Measurements from ENCODE around the gene FNDC4.

FNDC4 gene

GRCh38 chr2:27448381-27448780 is 46.6 kb downstream of the FNDC4 start:
- no peaks in the 10 kb centered on the region for H3K27me3 ChIP-seq (ENCODE audit: insufficient read depth, low read length)
- H3K4me1 ChIP-seq (ENCODE audit: insufficient read depth, low read length), result 0 out of 2 replicates have a peak, but pooled peaks cover under 1% of the 10 kb centered on the region
- no peaks in the 10 kb centered on the region for H3K9me3 ChIP-seq (ENCODE audit: insufficient read depth, low read depth, low read length)
- 64% methylated on average over 3 of the region's 3 CpGs for WGBS
- H3K27ac ChIP-seq (ENCODE audit: low read depth, low read length), result no peak overlapping the region
- no peak overlapping the region for H3K4me3 ChIP-seq (ENCODE audit: low read length)
- peaks cover 37% of the 10 kb centered on the region for H3K36me3 ChIP-seq (ENCODE audit: insufficient read depth, low read length)
- no peak overlapping the region for H3K9ac ChIP-seq (ENCODE audit: low read depth, low read length)

GRCh38 chr2:27446057-27446456 is 48.9 kb downstream of the FNDC4 start:
- Histone ChIP-seq H3K36me3 (ENCODE audit: insufficient read depth, low read length) (peaks cover 35% of the 10 kb centered on the region), H3K27me3 (ENCODE audit: insufficient read depth, low read length) (no peaks in the 10 kb centered on the region), H3K27ac (ENCODE audit: low read depth, low read length) (no peak overlapping the region), H3K9me3 (ENCODE audit: insufficient read depth, low read depth, low read length) (no peaks in the 10 kb centered on the region), H3K9ac (ENCODE audit: low read depth, low read length) (no peak overlapping the region), H3K4me3 (ENCODE audit: low read length) (no peak overlapping the region), H3K4me1 (ENCODE audit: insufficient read depth, low read length) (peaks cover 15% of the 10 kb centered on the region; the same call in 1 of the 2 replicates)
- WGBS, result 93% methylated on average over 3 of the region's 3 CpGs

DNA sequence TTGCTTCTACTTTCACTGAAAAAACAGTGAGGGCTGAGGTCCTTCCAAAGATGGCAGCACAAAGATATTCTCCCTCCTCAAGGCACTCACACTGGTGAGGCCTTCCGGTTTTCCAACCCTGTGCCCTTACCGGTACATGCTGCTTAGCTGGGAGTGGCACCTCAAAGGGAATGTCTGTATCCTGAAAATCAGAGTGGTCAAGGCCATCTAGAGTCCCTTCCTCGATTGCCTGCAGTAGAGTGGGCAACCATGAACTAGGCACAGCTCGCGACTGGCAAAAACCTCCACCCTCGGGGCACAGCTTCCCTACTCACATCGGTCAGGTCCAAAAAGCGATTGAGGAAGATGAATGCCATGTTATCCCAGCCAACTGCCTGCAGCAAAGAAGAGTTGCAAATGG is 49.4 kb downstream of the FNDC4 start:
- peaks cover 39% of the 10 kb centered on the region for H3K36me3 ChIP-seq (ENCODE audit: insufficient read depth, low read length)

GRCh38 chr2:27445155-27445554 is 49.8 kb downstream of the FNDC4 start:
- no peaks in the 10 kb centered on the region for H3K9me3 ChIP-seq (ENCODE audit: insufficient read depth, low read depth, low read length)
- H3K9ac ChIP-seq (ENCODE audit: low read depth, low read length), result no peak overlapping the region
- no peak overlapping the region for H3K4me3 ChIP-seq (ENCODE audit: low read length)
- no peak overlapping the region for H3K27ac ChIP-seq (ENCODE audit: low read depth, low read length)
- H3K4me1 ChIP-seq (ENCODE audit: insufficient read depth, low read length), result peaks cover 15% of the 10 kb centered on the region; the same call in 1 of the 2 replicates
- H3K36me3 ChIP-seq (ENCODE audit: insufficient read depth, low read length), result peaks cover 44% of the 10 kb centered on the region
- no peaks in the 10 kb centered on the region for H3K27me3 ChIP-seq (ENCODE audit: insufficient read depth, low read length)
- 95% methylated on average over 8 of the region's 8 CpGs for WGBS

More for the DNA sequence above, 49.4 kb downstream of the FNDC4 start:
- WGBS, result 93% methylated on average over 8 of the region's 8 CpGs
- Histone ChIP-seq H3K27me3 (ENCODE audit: insufficient read depth, low read length) (no peaks in the 10 kb centered on the region), H3K27ac (ENCODE audit: low read depth, low read length) (no peak overlapping the region), H3K4me1 (ENCODE audit: insufficient read depth, low read length) (peaks cover 15% of the 10 kb centered on the region; the same call in 1 of the 2 replicates), H3K9ac (ENCODE audit: low read depth, low read length) (no peak overlapping the region), H3K4me3 (ENCODE audit: low read length) (no peak overlapping the region), H3K9me3 (ENCODE audit: insufficient read depth, low read depth, low read length) (no peaks in the 10 kb centered on the region)

DNA sequence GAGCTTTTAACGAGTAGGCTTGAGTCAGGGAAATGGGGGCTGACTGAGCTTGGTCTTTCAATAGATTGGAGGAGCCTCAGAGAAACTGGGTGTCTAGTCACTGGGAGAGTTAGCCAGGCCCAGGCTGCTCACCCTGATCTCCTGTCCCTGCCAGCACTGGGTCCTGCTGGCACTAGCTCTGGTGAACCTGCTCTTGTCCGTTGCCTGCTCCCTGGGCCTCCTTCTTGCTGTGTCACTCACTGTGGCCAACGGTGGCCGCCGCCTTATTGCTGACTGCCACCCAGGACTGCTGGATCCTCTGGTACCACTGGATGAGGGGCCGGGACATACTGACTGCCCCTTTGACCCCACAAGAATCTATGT is 52.1 kb downstream of the FNDC4 start:
- H3K9ac ChIP-seq (ENCODE audit: low read depth, low read length), result peak overlapping the region; percentile 81
- H3K9me3 ChIP-seq (ENCODE audit: insufficient read depth, low read depth, low read length), result no peaks in the 10 kb centered on the region
- H3K27ac ChIP-seq (ENCODE audit: low read depth, low read length), result peak overlapping the region; percentile 66; the same call in 1 of the 2 replicates
- WGBS, result 78% methylated on average over 6 of the region's 6 CpGs
- H3K36me3 ChIP-seq (ENCODE audit: insufficient read depth, low read length), result peaks cover 56% of the 10 kb centered on the region
- H3K27me3 ChIP-seq (ENCODE audit: insufficient read depth, low read length), result no peaks in the 10 kb centered on the region
- H3K4me1 ChIP-seq (ENCODE audit: insufficient read depth, low read length), result peaks cover 15% of the 10 kb centered on the region; the same call in 1 of the 2 replicates
- peak overlapping the region; percentile 62 for H3K4me3 ChIP-seq (ENCODE audit: low read length)

GRCh38 chr2:27441958-27442919 is 52.8 kb downstream of the FNDC4 start, which contains the start of gene KRTCAP3:
TSS of gene KRTCAP3 (plus strand) at chr2:27442381. CDS start at chr2:27442413, 32 bp downstream.
- peaks cover 53% of the 10 kb centered on the region for H3K36me3 ChIP-seq (ENCODE audit: insufficient read depth, low read length)
- peak within 1 kb of the TSS; percentile 81 for H3K9ac ChIP-seq (ENCODE audit: low read depth, low read length)
- no peaks in the 10 kb centered on the region for H3K27me3 ChIP-seq (ENCODE audit: insufficient read depth, low read length)

More at GRCh38 chr2:27441958-27442919, 52.8 kb downstream of the FNDC4 start, which contains the start of gene KRTCAP3:
- 8% methylated on average over 80 of the region's 80 CpGs for WGBS
- H3K27ac ChIP-seq (ENCODE audit: low read depth, low read length), result peak within 1 kb of the TSS; percentile 66
- H3K4me3 ChIP-seq (ENCODE audit: low read length), result peak within 1 kb of the TSS; percentile 62
- H3K9me3 ChIP-seq (ENCODE audit: insufficient read depth, low read depth, low read length), result no peaks in the 10 kb centered on the region
- peaks cover 15% of the 10 kb centered on the region; the same call in 1 of the 2 replicates for H3K4me1 ChIP-seq (ENCODE audit: insufficient read depth, low read length)
